K562 (cell line): ENCODE data around the gene RAPGEF5.

Source experiments
- AFF4 ChIP-seq: sonication (generic); formaldehyde crosslinking; IDR thresholded peaks from 2 replicates; pipeline ENCODE4 v1.8.0; 2023; ENCODE audit warnings: mild to moderate bottlenecking, missing genetic modification reagents
- CREB1 ChIP-seq, 2 experiments: sonication (generic) in 1 of 2; formaldehyde crosslinking in 1 of 2; IDR thresholded peaks; 2 replicates each; pipeline versions ENCODE4 v1.6.1 to v1.8.0; 2012 to 2022; ENCODE audit warnings: inconsistent platforms in 1 of 2, mild to moderate bottlenecking in 1 of 2, missing genetic modification reagents in 1 of 2, moderate library complexity in 1 of 2
- CTCF ChIP-seq, 3 experiments: IDR thresholded peaks in 2 of 3; conservative IDR thresholded peaks in 1 of 3; 2 replicates each; pipeline ENCODE4 v1.5.1; 2011 to 2012; ENCODE audit warnings: low read length in 3 of 3, mild to moderate bottlenecking in 3 of 3, control low read depth in 2 of 3, improper control_type of control experiment in 1 of 3, inconsistent platforms in 1 of 3, low read depth in 1 of 3, mixed read lengths in 1 of 3, moderate library complexity in 1 of 3; ENCODE audit not compliant: insufficient read depth in 2 of 3
- ELF1 ChIP-seq: fragments of 200-800 bp; sonication (Bioruptor generic); IDR thresholded peaks from 2 replicates; pipeline ENCODE4 v1.6.1; 2016; ENCODE audit warnings: missing genetic modification characterization, missing compliant biosample characterization
- FOS ChIP-seq: IDR thresholded peaks from 3 replicates; pipeline ENCODE4 v1.6.1; 2011; ENCODE audit not compliant: insufficient read length; ENCODE audit errors: extremely low read depth
- MAFK ChIP-seq: IDR thresholded peaks from 2 replicates; pipeline ENCODE4 v1.6.1; 2011; ENCODE audit warnings: low read length, improper control_type of control experiment
- POLR2A ChIP-seq: fragments of 450-650 bp; conservative IDR thresholded peaks from 2 replicates; pipeline ENCODE4 v1.6.1; 2016
- POLR2AphosphoS5 ChIP-seq: IDR thresholded peaks from 2 replicates; pipeline ENCODE4 v1.6.1; 2011; ENCODE audit warnings: mild to moderate bottlenecking, low read depth, low read length, moderate library complexity; ENCODE audit not compliant: control insufficient read depth, insufficient read depth
- SP2 ChIP-seq: IDR thresholded peaks from 2 replicates; pipeline ENCODE4 v1.6.1; 2011; ENCODE audit warnings: mild to moderate bottlenecking, low read depth, low read length, moderate library complexity; ENCODE audit not compliant: poor library complexity, severe bottlenecking; ENCODE audit errors: extremely low read depth
- TAF1 ChIP-seq: IDR thresholded peaks from 2 replicates; pipeline ENCODE4 v1.6.1; 2011; ENCODE audit warnings: mild to moderate bottlenecking, low read length, moderate library complexity; ENCODE audit not compliant: insufficient read depth, control insufficient read depth, severe bottlenecking; ENCODE audit errors: extremely low read depth

- TF ChIP-seq CTCF (IDR thresholded peaks at IDR 0.05 in 2 of 3, conservative IDR thresholded peaks at IDR 0.05 in 1 of 3; ENCODE audit: insufficient read depth in 2 of 3, low read depth in 1 of 3, low read length in 3 of 3) (no peak), POLR2AphosphoS5 (no peak), ELF1 (no peak), AFF4 (CRISPR knock-in tag) (no peak), CREB1 (IDR thresholded peaks at IDR 0.05) (no peak), CREB1 (CRISPR knock-in tag; IDR thresholded peaks at IDR 0.05) (no peak), MAFK (no peak), SP2 (no peak), TAF1 (no peak), FOS (no peak), POLR2A (no peak)
These were observed 121.8 kb downstream of the RAPGEF5 start for GRCh38 chr7:22235134-22235533.
